AG10803 (cell line): Measurements from ENCODE around the gene NF2.
A peak's percentile ranks its signal among the peaks of the same experiment; 100 is the strongest.

Source experiments
- DNase-seq: peaks from one replicate; pipeline ENCODE4 v3.0.0; 2010; ENCODE audit warnings: low read depth
- H3K4me3 ChIP-seq: 2 replicates; pipeline ENCODE4 v1.5.1; 2011; ENCODE audit warnings: mild to moderate bottlenecking, low read length, control low read depth
- TF ChIP-seq, protein P1 (sequence below): conservative IDR thresholded peaks from 2 replicates; pipeline ENCODE4 v1.5.1; 2011; ENCODE audit warnings: mild to moderate bottlenecking, low read length, control low read depth, inconsistent platforms

The NF2 gene

DNA sequence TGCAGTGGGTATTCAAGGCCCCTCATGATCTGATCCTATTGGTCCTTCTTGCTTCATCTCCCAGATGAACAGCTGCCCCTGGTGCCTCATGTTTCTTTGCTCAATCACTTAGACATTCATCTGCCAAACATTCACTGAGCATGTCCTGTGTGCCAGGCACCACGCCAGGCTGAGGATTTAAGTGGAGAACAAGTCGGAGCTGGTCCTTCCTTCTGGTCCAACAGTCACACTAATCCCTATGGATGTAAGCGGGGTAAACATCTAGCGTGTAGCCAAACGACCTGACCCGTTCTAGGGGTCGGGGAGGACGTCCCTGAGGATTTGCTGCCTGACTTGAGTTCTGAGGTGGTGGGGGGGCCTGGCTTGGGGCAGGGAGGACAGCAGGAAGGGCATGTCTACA lies 141.5 kb downstream of the NF2 start:
- TF ChIP-seq, protein P1, sequence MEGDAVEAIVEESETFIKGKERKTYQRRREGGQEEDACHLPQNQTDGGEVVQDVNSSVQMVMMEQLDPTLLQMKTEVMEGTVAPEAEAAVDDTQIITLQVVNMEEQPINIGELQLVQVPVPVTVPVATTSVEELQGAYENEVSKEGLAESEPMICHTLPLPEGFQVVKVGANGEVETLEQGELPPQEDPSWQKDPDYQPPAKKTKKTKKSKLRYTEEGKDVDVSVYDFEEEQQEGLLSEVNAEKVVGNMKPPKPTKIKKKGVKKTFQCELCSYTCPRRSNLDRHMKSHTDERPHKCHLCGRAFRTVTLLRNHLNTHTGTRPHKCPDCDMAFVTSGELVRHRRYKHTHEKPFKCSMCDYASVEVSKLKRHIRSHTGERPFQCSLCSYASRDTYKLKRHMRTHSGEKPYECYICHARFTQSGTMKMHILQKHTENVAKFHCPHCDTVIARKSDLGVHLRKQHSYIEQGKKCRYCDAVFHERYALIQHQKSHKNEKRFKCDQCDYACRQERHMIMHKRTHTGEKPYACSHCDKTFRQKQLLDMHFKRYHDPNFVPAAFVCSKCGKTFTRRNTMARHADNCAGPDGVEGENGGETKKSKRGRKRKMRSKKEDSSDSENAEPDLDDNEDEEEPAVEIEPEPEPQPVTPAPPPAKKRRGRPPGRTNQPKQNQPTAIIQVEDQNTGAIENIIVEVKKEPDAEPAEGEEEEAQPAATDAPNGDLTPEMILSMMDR, result no peak
- no peak overlapping the region for H3K4me3 ChIP-seq
- DNase-seq, result peak; percentile 86

DNA sequence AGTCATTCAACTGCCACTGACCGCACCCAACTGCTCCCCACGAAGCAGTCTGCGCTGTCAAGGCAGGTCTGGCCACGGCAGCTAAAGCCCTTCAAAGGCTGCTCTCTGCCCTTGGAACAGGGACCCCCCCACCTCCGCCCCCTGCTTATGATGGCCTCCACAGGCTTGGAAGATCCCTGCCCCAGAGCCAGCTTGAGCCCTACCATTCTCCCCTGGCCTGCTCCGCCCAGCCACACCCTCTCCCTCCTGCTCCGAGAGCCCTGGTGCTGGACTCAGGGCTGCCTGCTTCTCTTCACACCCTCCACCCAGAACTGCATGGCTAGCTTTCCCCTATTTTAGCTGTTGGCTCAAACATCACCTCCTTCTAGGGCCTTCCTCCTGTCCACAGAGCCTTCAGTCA lies 144.4 kb downstream of the NF2 start:
- no peak for DNase-seq
- TF ChIP-seq, protein P1, result no peak
- H3K4me3 ChIP-seq, result no peak overlapping the region
